ENCODE measurements around the gene CLEC16A.

CLEC16A gene

DNA sequence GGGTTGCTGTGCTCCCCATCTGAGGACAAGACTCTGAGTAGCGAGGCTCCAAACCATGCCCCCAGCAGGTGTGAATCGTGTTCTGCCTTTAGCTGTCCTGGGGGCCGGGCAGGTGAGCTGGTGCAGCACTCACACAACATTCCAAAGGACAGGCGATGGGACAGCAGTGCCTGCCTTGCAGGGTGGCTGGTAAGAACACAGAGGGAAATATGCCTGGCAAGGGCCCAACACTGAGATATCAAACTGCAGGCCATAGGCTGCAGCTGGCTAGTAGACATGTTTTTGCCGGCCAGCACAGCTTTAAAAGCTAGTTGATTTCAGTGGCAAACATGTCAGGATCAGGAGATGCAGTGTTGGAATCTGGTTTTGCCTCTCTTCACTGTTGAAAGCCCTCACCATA is 23.6 kb downstream of the CLEC16A start:
- no peak for DNase-seq

- no peak for DNase-seq
Observed at GRCh38 chr16:10968498-10968897, 24.1 kb downstream of the CLEC16A start.

DNA sequence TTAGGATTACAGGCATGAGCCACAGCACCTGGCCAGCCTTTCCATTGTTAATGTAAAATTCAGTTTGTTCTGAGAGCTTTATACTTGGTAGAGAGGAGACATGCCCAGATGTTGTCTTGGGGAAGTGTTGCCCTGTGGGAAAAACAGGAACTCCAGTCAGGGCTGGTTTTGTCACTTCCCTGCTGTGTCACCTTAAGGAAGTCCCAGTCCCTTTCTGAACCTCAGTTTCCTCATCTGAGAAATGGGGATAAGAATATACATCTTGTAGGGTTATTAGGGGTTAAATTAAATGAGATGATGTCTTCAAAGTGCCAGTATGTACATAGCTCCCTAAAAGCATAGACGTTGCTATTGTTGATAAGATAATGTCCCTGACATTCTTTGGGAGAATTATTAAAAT is 25.3 kb downstream of the CLEC16A start:
- DNase-seq, result no peak

GRCh38 chr16:10970065-10970464 is 25.7 kb downstream of the CLEC16A start:
- DNase-seq, result no peak

GRCh38 chr16:10971560-10971961 is 27.2 kb downstream of the CLEC16A start:
- DNase-seq, result no peak

DNA sequence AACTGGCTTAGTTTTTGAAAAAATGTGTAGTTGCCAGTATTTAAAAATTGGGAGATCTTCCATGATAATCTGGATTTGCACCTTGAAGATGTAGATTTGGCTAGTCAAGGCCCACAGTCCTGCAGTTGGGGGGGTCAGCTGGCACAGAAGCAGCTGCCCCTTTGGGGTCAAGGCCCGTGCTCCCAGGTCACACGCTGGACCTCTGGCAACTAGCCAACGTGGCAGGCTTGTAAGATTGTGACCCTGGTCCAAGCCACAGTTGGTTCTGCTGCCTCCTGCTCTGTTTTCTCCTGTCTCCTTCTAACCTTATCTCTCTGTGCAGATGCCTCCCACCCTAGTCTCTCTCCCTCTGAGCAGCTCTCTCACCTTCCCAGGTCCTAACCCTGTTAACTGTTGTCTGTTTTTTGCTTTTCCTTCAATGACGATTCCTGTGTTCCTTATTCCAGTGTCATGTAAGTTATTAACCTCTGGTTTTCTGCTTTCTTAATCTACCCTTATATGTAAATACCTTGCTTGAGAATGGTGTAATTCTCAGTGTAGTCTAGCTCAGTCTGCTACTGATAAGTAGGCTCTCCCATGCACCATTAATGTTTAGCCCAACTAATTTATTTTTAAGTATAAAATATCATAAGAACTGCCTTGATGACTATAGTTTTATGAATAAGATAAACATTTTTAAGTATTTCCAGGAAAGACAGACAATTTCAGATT is 27.9 kb downstream of the CLEC16A start:
- no peak for DNase-seq

DNA sequence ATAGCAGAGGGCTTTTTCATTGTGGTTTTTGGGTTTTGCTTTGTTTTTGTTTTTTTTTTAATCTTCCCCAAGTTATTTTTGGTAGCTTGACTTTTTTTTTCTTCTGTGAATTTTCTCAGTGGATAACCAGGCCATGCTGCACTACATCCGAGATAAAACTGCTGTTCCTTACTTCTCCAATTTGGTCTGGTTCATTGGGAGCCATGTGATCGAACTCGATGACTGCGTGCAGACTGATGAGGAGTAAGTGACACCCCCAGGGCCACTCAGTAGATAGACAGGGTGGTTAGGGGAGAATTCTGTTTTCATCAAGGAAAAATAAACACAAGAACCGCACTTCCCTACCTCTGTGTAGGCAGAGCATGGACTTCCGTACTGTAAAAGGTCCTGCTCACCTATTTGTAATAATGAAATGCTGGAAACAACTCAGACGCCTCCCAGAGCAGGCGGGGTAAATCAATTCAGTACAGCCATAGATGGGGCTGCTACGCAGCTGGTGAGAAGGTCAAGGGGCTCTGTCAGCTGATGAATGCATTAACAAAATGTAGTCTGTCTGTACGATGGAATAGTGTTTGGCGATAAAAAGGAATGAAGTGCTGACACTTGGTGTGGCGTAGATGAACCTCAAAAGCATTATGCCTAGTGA is 28.6 kb downstream of the CLEC16A start:
- DNase-seq, result no peak

GRCh38 chr16:10976634-10977033 is 32.3 kb downstream of the CLEC16A start:
- no peak for DNase-seq

GRCh38 chr16:10978124-10978523 is 33.8 kb downstream of the CLEC16A start:
- no peak for DNase-seq

GRCh38 chr16:10978871-10979446 is 34.6 kb downstream of the CLEC16A start:
- no peak for DNase-seq

- DNase-seq, result no peak
Observed at GRCh38 chr16:10979717-10980601, 35.6 kb downstream of the CLEC16A start.

GRCh38 chr16:10980813-10981212 is 36.4 kb downstream of the CLEC16A start:
- no peak for DNase-seq

GRCh38 chr16:10981697-10982216 is 37.4 kb downstream of the CLEC16A start:
- DNase-seq, result no peak

DNA sequence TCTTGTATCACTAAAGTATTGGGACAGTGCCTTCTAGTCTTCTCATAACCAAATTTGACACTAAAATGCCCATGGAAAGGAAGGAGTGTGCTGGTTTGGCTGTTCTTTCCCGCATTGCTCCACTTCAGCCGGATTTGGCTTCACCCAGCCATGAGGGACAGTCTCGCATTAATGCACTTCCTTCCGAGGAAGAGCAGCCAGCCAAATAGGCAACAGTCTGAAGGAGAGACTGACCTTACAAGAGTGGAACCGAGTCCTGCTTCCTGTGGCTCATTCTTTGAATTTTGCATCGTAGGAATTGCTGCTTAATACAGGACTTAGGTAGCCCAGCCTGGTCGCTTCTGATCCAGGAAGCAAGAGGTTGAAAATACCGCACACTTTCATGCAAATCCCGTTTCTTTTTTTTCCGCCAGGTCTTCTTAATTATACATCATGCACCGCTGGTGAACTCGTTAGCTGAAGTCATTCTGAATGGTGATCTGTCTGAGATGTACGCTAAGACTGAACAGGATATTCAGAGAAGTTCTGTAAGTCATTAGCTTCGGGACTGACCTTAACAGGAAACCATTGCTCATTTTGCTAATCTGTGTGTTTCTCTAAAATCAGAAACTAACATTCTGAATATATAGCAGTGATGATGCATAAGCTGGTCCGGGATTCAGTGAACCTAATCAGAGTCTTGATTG is 38.2 kb downstream of the CLEC16A start:
- no peak for DNase-seq

DNA sequence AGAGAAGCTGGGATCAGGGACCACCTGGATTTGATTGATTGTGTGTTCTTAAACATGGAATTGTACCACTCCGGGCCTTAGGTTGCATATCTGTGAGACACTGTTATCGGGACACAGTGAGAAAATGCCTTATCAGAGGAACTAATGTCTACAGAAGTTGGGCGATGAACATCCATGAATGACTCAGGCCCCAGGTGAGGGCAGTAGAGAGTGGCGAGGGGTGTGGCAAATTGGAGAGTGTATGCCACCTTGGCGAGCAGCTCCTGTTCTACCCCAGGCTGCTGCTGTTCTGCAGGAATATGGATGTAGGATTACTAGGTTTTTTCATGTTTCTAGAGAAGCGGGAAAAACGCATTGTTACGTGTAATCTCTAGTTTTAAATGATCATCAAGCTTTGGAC is 38.8 kb downstream of the CLEC16A start:
- DNase-seq, result no peak

- no peak for DNase-seq
Observed at GRCh38 chr16:10984509-10984908, 40.1 kb downstream of the CLEC16A start.

DNA sequence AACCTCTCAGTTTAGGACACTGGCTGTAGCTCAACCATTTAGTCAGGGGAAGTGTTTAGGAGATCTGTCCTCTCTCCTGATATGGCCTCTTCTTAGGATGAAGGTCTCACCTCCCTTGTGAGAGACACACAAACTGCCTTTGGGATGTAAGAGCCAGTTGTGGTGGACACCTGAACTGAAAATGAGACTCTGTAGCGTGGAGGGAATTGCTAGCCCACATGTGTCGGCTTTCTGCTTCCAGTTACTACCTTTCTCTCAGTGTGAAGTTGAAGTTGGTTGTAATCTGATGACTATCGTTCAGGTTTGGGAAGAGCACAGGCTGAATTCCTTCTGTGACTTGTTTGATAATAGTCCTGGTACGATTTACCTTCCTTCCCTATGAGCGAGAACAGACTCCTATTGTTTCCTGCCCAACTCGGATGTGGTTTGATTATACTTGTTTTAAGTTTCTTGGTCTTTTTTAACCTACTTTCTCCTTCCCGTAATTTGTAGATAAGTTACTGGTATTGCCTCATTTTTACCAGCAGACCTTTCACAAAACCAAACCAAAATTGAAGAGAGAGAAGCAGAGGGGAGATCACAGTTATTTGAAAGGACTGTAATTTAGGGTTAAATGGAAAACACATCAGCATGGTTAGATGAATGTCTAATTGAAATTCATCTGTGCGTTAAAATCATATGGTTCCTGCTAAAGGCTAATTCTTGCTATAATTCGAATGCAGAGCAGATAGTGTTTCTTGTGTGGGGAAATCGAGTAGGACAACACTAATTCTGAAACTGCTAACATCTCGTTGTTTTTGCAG is 43.2 kb downstream of the CLEC16A start:
- DNase-seq, result no peak

DNA sequence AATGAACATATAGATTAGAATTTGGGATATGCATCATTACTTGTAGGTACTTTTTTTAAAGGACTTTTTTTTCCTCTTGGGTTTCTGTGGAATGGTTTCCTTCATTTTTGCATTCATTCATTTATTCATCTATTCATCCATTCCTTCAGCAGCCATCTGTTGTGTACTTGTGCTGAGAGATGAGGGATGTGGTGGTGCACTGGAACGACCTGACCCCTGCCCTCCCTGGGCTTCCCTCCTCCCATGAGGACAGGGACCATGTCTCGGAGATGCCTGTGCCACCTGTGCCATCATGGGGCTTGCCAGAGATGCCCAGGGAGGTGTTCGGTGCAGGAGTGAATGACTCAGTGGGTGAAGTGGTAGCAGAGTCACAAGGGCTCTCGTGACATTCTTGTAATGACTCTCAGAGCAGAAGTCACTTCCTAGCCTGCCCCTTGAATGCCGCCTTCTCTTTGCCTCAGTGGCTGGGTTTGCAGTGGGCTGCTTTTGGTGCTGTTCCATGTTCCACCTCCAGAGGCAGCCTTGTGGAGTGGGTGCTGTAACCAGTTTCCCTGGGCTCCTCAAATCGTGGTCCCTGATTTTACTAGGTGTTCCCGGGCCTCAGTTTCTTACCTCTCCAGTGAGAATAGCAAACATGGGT is 43.9 kb downstream of the CLEC16A start:
- DNase-seq, result no peak

DNA sequence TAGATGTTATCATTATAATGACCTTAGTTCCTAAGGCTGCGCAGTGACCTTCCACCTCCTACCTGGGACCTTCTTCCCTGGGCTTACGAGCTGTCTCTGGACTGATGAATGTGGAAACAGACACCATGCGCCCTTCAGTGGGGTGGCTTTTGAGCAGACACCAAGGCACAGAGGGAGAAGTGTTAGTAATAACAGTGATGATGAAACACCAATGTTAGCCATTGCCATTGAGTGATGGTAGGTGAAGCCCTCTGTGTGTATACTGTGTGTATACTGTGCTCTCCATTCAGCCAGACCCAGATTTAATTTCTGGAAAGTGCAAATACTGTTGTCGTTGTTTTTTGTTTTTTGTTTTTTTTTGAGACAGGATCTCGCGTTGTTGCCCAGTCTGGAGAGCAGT is 44.5 kb downstream of the CLEC16A start:
- DNase-seq, result no peak

- no peak for DNase-seq
Observed at GRCh38 chr16:10989559-10989958, 45.2 kb downstream of the CLEC16A start.

DNA sequence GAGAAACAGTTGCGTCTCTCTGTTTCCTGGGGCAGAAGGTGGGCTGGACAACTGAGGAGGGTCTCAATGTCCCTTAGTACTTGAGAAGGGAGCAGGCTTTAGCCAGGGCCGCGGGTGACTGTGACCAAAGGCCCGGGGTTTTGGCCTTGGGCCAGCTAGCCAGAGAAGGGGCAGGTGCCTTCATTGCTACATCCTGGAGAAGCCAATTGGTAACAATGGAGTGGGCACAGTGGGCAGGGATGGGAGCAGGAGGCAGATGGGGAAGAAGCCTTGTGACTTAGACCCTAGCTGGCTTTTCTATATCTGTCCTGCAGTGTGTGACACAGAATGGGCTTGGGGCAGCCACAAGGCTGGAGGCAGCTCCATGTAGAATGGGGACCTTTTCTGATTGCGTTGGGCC is 46.0 kb downstream of the CLEC16A start:
- DNase-seq, result no peak

All from cortex of kidney (tissue), 1 donor.